Activated CD4-positive, alpha-beta T cell treated with anti-CD3 and anti-CD28 coated beads, Interleukin-2, amount 10 ng/mL, durations not matched to agents 24 days and 14 days (primary cell): ENCODE data around the gene SPEM1. TPM values are rescaled to one million over a fixed set of nuclear protein-coding genes. Genes with fewer than 3 reads are reported as not detected.

ENCODE experiments used
- DNase-seq: peaks from one replicate; pipeline ENCODE4 v3.0.0; 2022
- H3K27ac Mint-ChIP-seq: one replicate; pipeline ENCODE4 v1.8.0; 2022; ENCODE audit warnings: mild to moderate bottlenecking, mixed read lengths
- H3K27me3 Mint-ChIP-seq: one replicate; pipeline ENCODE4 v1.8.0; 2022; ENCODE audit warnings: mixed read lengths
- H3K36me3 Mint-ChIP-seq: one replicate; pipeline ENCODE4 v1.8.0; 2022; ENCODE audit warnings: low read depth, mild to moderate bottlenecking, mixed read lengths
- H3K4me1 Mint-ChIP-seq: one replicate; pipeline ENCODE4 v1.8.0; 2021; ENCODE audit warnings: mixed read lengths
- H3K4me3 Mint-ChIP-seq: one replicate; pipeline ENCODE4 v1.8.0; 2022; ENCODE audit warnings: mild to moderate bottlenecking, moderate library complexity, mixed read lengths
- H3K9me3 Mint-ChIP-seq: one replicate; pipeline ENCODE4 v1.8.0; 2021; ENCODE audit warnings: mixed read lengths
- intact Hi-C: fragments of 100-400 bp; cut with micrococcal nuclease; formaldehyde crosslinking; loops from one replicate; pipeline ENCODE4 v1.15.1; 2023
- total RNA-seq: library from RNA; stranded (reverse); gene quantifications from 2 replicates; pipeline ENCODE4 v1.2.3, GENCODE V29; 2022

Gene SPEM1
- total RNA-seq, 1 donor from 2014 or later: not detected

DNA sequence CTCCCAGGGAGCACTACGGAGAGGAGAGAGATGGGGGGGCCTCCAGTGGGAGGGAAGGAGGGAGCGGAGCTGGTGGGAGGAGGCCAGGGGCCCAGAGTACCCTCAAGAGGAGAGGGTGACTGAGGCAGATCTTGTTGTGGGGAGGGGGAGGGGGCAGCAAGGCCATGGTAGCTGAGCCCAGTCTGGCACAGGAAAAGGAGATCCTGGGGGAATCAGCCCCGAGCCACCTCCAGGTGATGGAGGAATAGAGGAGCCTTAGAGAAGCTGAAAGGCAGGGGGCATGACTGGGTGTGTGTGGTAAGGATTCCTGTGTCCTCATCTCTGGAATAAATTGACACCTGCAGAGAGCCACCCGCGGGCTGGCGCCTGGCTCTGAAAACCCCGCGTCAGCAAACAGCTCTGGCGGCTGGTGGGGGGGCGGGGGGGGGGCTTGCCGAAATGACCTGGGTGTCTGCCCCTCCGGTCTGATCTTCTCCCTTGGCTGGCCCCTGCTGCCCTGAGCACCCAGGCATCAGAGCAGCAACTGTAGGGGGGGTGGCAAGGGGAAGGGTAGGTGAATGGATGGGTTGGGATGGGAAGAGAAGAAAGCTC is 13.8 kb upstream of the SPEM1 start:
- Mint-ChIP-seq H3K27me3 (peaks cover 32% of the 10 kb centered on the region), H3K4me1 (peaks cover 21% of the 10 kb centered on the region), H3K36me3 (peaks cover 2% of the 10 kb centered on the region), H3K9me3 (no peaks in the 10 kb centered on the region), H3K4me3 (peak overlapping the region; percentile 74), H3K27ac (no peak overlapping the region)
- intact Hi-C loops: no loop called here
- no peak for DNase-seq

DNA sequence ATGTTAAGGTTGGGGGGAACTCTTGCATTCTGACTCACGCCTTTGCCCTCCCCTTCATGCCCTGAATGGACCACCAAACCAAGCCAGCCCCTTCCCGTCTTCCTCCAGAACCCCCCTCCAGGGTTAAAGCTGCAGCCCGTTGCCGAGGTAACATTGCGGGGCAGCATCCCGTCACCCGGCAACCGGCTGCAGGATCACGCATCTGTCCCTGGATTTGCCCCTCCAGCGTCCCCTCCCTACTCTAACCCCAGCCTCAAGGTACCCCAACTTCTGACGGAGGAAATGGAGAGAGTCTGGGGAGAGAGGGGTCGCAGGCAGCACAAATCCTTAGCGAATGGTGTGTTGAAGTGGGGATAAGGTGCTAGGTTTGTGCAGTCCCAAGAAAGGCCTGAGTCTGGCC is 13.0 kb upstream of the SPEM1 start:
- Mint-ChIP-seq H3K36me3 (peaks cover 2% of the 10 kb centered on the region), H3K27me3 (peaks cover 32% of the 10 kb centered on the region), H3K4me3 (peak overlapping the region; percentile 45), H3K27ac (no peak overlapping the region), H3K9me3 (no peaks in the 10 kb centered on the region), H3K4me1 (peaks cover 18% of the 10 kb centered on the region)
- intact Hi-C loops: no loop called here
- DNase-seq: no peak

- intact Hi-C loops: no loop called here
- peak within 1 kb of the TSS; percentile 45 for H3K4me3 Mint-ChIP-seq
These were observed 12.5 kb upstream of the SPEM1 start, which contains the start of gene NLGN2 for GRCh38 chr17:7407485-7408251. NLGN2 (plus strand) TSS chr17:7407845; CDS start chr17:7408256, 411 bp downstream.

DNA sequence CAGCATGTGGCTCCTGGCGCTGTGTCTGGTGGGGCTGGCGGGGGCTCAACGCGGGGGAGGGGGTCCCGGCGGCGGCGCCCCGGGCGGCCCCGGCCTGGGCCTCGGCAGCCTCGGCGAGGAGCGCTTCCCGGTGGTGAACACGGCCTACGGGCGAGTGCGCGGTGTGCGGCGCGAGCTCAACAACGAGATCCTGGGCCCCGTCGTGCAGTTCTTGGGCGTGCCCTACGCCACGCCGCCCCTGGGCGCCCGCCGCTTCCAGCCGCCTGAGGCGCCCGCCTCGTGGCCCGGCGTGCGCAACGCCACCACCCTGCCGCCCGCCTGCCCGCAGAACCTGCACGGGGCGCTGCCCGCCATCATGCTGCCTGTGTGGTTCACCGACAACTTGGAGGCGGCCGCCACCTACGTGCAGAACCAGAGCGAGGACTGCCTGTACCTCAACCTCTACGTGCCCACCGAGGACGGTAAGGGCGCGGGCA is 11.8 kb upstream of the SPEM1 start:
- peaks cover 12% of the 10 kb centered on the region for H3K4me1 Mint-ChIP-seq
- H3K4me3 Mint-ChIP-seq: no peak overlapping the region
- H3K27me3 Mint-ChIP-seq: peaks cover 32% of the 10 kb centered on the region
- H3K9me3 Mint-ChIP-seq: no peaks in the 10 kb centered on the region
- peaks cover 2% of the 10 kb centered on the region for H3K36me3 Mint-ChIP-seq
- H3K27ac Mint-ChIP-seq: no peak overlapping the region
- intact Hi-C loops: no loop called here
- no peak for DNase-seq

More at GRCh38 chr17:7407485-7408251, 12.5 kb upstream of the SPEM1 start, which contains the start of gene NLGN2:
- H3K4me1 Mint-ChIP-seq: peaks cover 18% of the 10 kb centered on the region
- DNase-seq: no peak
- no peaks in the 10 kb centered on the region for H3K9me3 Mint-ChIP-seq
- peaks cover 32% of the 10 kb centered on the region for H3K27me3 Mint-ChIP-seq
- H3K27ac Mint-ChIP-seq: no peak within 1 kb of the TSS
- H3K36me3 Mint-ChIP-seq: peaks cover 2% of the 10 kb centered on the region

GRCh38 chr17:7408863-7409262 is 11.3 kb upstream of the SPEM1 start:
- Mint-ChIP-seq H3K9me3 (no peaks in the 10 kb centered on the region), H3K4me3 (no peak overlapping the region), H3K27ac (no peak overlapping the region), H3K27me3 (peaks cover 32% of the 10 kb centered on the region), H3K4me1 (peaks cover 10% of the 10 kb centered on the region), H3K36me3 (peaks cover 2% of the 10 kb centered on the region)
- no peak for DNase-seq
- intact Hi-C loops: no loop called here

- Mint-ChIP-seq H3K4me3 (no peak overlapping the region), H3K9me3 (no peaks in the 10 kb centered on the region), H3K27me3 (peaks cover 32% of the 10 kb centered on the region), H3K36me3 (peaks cover 2% of the 10 kb centered on the region), H3K27ac (peak overlapping the region; percentile 6), H3K4me1 (peaks cover 10% of the 10 kb centered on the region)
- DNase-seq: no peak
- intact Hi-C loops: no loop called here
These were observed 10.4 kb upstream of the SPEM1 start for GRCh38 chr17:7409716-7410115.

DNA sequence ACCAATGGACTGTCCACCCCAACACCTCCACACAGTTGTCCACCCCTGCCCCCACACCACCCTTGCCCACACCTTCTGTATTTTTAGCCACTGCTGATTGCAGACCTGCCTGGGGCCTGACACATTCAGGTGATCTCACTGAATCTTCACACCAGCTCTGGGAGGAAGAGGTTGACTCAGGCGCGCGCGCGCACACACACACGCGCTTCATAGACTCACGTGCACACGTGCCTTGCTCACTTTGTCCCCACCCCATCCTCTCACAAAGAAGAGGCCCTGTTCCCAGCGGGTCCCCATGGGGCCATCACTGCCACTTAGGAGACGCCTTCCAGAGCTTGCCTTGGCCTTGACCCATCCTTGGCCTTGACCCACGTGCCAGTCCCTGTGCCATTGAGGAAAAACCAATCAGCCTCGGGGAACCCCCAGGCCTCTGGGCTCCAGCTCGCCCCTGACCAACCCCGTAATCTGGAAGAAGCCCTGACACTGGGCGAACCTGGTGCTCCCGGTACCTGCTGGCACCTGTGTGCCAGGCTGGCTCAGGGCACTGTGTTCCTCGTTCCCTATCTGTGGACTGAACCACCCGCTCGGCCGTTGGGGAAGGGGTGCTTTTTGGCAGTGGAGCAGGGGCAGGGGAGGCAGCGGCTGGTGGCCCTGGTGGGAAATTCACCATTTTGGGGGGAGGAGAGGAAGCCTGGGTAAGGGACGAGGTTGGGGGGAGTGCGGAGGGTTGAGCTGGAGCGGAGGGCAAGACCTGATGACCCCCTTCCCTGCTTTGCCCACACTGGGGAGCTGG is 9.3 kb upstream of the SPEM1 start:
- H3K4me1 Mint-ChIP-seq: peaks cover 6% of the 10 kb centered on the region
- intact Hi-C loops: no loop called here
- no peak for DNase-seq
- no peaks in the 10 kb centered on the region for H3K9me3 Mint-ChIP-seq
- no peak overlapping the region for H3K4me3 Mint-ChIP-seq
- H3K27me3 Mint-ChIP-seq: peaks cover 26% of the 10 kb centered on the region
- H3K36me3 Mint-ChIP-seq: peaks cover 2% of the 10 kb centered on the region
- H3K27ac Mint-ChIP-seq: no peak overlapping the region

DNA sequence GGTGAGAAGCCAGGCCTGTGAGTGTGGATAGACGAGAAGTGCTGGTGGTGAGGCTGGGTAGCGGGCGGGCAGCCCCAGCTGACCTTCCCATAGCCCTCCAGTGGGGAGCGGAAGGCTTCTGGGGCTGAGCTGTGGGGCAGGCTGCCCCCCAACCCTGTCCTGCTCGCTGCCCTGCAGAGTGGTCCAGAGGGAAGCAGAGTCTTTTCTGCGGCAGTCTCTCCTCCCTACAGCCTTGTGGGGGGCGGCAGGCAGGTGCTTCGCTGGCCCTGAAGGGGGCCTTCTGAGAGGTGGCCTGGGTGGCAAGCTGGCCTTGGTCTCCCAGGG is 8.7 kb upstream of the SPEM1 start:
- H3K27ac Mint-ChIP-seq: no peak overlapping the region
- DNase-seq: no peak
- intact Hi-C loops: no loop called here
- H3K27me3 Mint-ChIP-seq: peaks cover 21% of the 10 kb centered on the region
- H3K4me3 Mint-ChIP-seq: no peak overlapping the region
- H3K36me3 Mint-ChIP-seq: peaks cover 2% of the 10 kb centered on the region
- peaks cover 2% of the 10 kb centered on the region for H3K4me1 Mint-ChIP-seq
- H3K9me3 Mint-ChIP-seq: no peaks in the 10 kb centered on the region

GRCh38 chr17:7413346-7413985 is 6.7 kb upstream of the SPEM1 start:
- intact Hi-C loops: no loop called here
- H3K36me3 Mint-ChIP-seq: peaks cover 2% of the 10 kb centered on the region
- DNase-seq: no peak
- no peaks in the 10 kb centered on the region for H3K9me3 Mint-ChIP-seq
- no peak overlapping the region for H3K4me3 Mint-ChIP-seq
- no peak overlapping the region for H3K27ac Mint-ChIP-seq
- H3K4me1 Mint-ChIP-seq: no peaks in the 10 kb centered on the region
- H3K27me3 Mint-ChIP-seq: peaks cover 12% of the 10 kb centered on the region

- Mint-ChIP-seq H3K9me3 (no peaks in the 10 kb centered on the region), H3K27me3 (peaks cover 4% of the 10 kb centered on the region), H3K4me3 (no peak overlapping the region), H3K27ac (no peak overlapping the region), H3K4me1 (no peaks in the 10 kb centered on the region), H3K36me3 (no peaks in the 10 kb centered on the region)
- intact Hi-C loops: no loop called here
- no peak for DNase-seq
These were observed 5.3 kb upstream of the SPEM1 start for GRCh38 chr17:7414837-7415236.

DNA sequence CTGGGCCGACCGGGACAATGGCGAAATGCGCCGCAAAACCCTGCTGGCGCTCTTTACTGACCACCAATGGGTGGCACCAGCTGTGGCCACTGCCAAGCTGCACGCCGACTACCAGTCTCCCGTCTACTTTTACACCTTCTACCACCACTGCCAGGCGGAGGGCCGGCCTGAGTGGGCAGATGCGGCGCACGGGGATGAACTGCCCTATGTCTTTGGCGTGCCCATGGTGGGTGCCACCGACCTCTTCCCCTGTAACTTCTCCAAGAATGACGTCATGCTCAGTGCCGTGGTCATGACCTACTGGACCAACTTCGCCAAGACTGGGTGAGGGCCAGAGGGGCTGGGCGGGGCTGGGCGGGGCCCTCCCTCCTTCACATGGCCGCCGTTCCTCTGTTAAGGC is 4.3 kb upstream of the SPEM1 start:
- H3K4me1 Mint-ChIP-seq: no peaks in the 10 kb centered on the region
- no peaks in the 10 kb centered on the region for H3K27me3 Mint-ChIP-seq
- no peak overlapping the region for H3K27ac Mint-ChIP-seq
- no peaks in the 10 kb centered on the region for H3K36me3 Mint-ChIP-seq
- intact Hi-C loops: no loop called here
- H3K9me3 Mint-ChIP-seq: no peaks in the 10 kb centered on the region
- no peak overlapping the region for H3K4me3 Mint-ChIP-seq
- no peak for DNase-seq

- no peaks in the 10 kb centered on the region for H3K36me3 Mint-ChIP-seq
- H3K27ac Mint-ChIP-seq: no peak overlapping the region
- H3K27me3 Mint-ChIP-seq: no peaks in the 10 kb centered on the region
- H3K4me1 Mint-ChIP-seq: no peaks in the 10 kb centered on the region
- intact Hi-C loops: no loop called here
- H3K4me3 Mint-ChIP-seq: no peak overlapping the region
- H3K9me3 Mint-ChIP-seq: no peaks in the 10 kb centered on the region
- peak; percentile 66 for DNase-seq
These were observed 3.8 kb upstream of the SPEM1 start for GRCh38 chr17:7416323-7416722.

- Mint-ChIP-seq H3K27ac (no peak overlapping the region), H3K27me3 (no peaks in the 10 kb centered on the region), H3K4me1 (no peaks in the 10 kb centered on the region)
These were observed 3.0 kb upstream of the SPEM1 start for GRCh38 chr17:7417056-7417655.

More at GRCh38 chr17:7417056-7417655, 3.0 kb upstream of the SPEM1 start:
- no peaks in the 10 kb centered on the region for H3K9me3 Mint-ChIP-seq
- intact Hi-C loops: no loop called here
- H3K36me3 Mint-ChIP-seq: no peaks in the 10 kb centered on the region
- DNase-seq: no peak
- H3K4me3 Mint-ChIP-seq: no peak overlapping the region
